GM12878 (cell line): ENCODE data around the gene NKD1.

ENCODE experiments used
- EED ChIP-seq: sonication (generic); IDR thresholded peaks from 2 replicates; pipeline ENCODE4 v1.6.1; 2016; ENCODE audit warnings: antibody characterized with exemption, low read depth
- HDAC6 ChIP-seq: fragments of 200-600 bp; sonication (generic); IDR thresholded peaks from one replicate; pipeline ENCODE4 v1.8.0; 2017; ENCODE audit warnings: antibody characterized with exemption; ENCODE audit not compliant: unreplicated experiment
- MXI1 ChIP-seq: fragments of 150-350 bp; IDR thresholded peaks from 2 replicates; pipeline ENCODE4 v1.6.1; 2011; ENCODE audit warnings: low read depth, mild to moderate bottlenecking, inconsistent platforms, low read length, improper control_type of control experiment
- NFIC ChIP-seq: IDR thresholded peaks from 2 replicates; pipeline ENCODE4 v1.6.1; 2012; ENCODE audit warnings: low read depth, mild to moderate bottlenecking, inconsistent platforms, low read length, moderate library complexity
- SIX5 ChIP-seq: IDR thresholded peaks from 2 replicates; pipeline ENCODE4 v1.6.1; 2011; ENCODE audit warnings: mild to moderate bottlenecking, low read depth, low read length, moderate library complexity; ENCODE audit not compliant: severe bottlenecking
- TF ChIP-seq, protein P1 (sequence below), 3 experiments: IDR thresholded peaks in 2 of 3; conservative IDR thresholded peaks in 1 of 3; 2 replicates each; pipeline ENCODE4 v1.5.1; 2011; ENCODE audit warnings: low read depth in 3 of 3, low read length in 3 of 3, mild to moderate bottlenecking in 3 of 3, control low read depth in 2 of 3, moderate library complexity in 2 of 3, inconsistent platforms in 1 of 3, mixed read lengths in 1 of 3; ENCODE audit not compliant: control insufficient read depth in 2 of 3, insufficient read depth in 1 of 3; ENCODE audit errors: extremely low read depth in 1 of 3
- TF ChIP-seq, protein P2 (sequence below): IDR thresholded peaks from 2 replicates; pipeline ENCODE4 v1.6.1; 2012; ENCODE audit warnings: mild to moderate bottlenecking, low read depth, low read length

DNA sequence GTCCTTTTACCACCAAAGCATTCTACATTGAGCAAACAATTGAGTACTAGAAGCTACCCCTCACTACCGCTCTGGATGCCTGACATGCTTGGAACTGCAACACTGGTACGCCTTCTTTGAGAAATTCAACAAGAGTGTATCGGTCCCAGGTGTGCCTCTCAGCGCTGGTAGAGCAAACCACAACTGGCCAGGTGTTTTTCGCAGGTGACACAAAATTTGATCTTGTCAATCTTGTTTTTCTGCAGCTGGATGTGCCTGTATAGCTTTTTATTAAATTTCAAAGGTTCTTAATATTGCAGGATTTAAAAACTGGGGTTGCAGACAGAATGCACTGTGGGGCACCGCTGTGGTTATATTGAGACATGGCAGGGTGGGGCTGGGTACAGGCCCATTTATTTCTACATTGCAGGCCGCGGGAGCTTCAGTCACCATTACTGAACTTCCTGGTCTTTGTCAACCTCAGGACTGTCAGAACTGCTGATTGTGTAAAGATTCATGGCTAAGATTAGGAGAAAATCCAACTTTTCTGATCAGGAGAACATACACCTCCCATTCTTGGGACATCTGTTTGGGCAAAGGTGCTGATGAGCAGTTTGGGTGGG lies 137.4 kb downstream of the NKD1 start:
- TF ChIP-seq HDAC6 (no peak), MXI1 (no peak), SIX5 (no peak), EED (no peak), NFIC (no peak)
- TF ChIP-seq, protein P1, sequence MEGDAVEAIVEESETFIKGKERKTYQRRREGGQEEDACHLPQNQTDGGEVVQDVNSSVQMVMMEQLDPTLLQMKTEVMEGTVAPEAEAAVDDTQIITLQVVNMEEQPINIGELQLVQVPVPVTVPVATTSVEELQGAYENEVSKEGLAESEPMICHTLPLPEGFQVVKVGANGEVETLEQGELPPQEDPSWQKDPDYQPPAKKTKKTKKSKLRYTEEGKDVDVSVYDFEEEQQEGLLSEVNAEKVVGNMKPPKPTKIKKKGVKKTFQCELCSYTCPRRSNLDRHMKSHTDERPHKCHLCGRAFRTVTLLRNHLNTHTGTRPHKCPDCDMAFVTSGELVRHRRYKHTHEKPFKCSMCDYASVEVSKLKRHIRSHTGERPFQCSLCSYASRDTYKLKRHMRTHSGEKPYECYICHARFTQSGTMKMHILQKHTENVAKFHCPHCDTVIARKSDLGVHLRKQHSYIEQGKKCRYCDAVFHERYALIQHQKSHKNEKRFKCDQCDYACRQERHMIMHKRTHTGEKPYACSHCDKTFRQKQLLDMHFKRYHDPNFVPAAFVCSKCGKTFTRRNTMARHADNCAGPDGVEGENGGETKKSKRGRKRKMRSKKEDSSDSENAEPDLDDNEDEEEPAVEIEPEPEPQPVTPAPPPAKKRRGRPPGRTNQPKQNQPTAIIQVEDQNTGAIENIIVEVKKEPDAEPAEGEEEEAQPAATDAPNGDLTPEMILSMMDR (IDR thresholded peaks at IDR 0.05 in 2 of 3, conservative IDR thresholded peaks at IDR 0.05 in 1 of 3; ENCODE audit: control insufficient read depth in 2 of 3, extremely low read depth in 1 of 3, insufficient read depth in 1 of 3, low read depth in 3 of 3, low read length in 3 of 3), result no peak
- TF ChIP-seq, protein P2, sequence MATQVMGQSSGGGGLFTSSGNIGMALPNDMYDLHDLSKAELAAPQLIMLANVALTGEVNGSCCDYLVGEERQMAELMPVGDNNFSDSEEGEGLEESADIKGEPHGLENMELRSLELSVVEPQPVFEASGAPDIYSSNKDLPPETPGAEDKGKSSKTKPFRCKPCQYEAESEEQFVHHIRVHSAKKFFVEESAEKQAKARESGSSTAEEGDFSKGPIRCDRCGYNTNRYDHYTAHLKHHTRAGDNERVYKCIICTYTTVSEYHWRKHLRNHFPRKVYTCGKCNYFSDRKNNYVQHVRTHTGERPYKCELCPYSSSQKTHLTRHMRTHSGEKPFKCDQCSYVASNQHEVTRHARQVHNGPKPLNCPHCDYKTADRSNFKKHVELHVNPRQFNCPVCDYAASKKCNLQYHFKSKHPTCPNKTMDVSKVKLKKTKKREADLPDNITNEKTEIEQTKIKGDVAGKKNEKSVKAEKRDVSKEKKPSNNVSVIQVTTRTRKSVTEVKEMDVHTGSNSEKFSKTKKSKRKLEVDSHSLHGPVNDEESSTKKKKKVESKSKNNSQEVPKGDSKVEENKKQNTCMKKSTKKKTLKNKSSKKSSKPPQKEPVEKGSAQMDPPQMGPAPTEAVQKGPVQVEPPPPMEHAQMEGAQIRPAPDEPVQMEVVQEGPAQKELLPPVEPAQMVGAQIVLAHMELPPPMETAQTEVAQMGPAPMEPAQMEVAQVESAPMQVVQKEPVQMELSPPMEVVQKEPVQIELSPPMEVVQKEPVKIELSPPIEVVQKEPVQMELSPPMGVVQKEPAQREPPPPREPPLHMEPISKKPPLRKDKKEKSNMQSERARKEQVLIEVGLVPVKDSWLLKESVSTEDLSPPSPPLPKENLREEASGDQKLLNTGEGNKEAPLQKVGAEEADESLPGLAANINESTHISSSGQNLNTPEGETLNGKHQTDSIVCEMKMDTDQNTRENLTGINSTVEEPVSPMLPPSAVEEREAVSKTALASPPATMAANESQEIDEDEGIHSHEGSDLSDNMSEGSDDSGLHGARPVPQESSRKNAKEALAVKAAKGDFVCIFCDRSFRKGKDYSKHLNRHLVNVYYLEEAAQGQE, result no peak
